ENCODE measurements around the gene SYTL3.

Gene SYTL3

DNA sequence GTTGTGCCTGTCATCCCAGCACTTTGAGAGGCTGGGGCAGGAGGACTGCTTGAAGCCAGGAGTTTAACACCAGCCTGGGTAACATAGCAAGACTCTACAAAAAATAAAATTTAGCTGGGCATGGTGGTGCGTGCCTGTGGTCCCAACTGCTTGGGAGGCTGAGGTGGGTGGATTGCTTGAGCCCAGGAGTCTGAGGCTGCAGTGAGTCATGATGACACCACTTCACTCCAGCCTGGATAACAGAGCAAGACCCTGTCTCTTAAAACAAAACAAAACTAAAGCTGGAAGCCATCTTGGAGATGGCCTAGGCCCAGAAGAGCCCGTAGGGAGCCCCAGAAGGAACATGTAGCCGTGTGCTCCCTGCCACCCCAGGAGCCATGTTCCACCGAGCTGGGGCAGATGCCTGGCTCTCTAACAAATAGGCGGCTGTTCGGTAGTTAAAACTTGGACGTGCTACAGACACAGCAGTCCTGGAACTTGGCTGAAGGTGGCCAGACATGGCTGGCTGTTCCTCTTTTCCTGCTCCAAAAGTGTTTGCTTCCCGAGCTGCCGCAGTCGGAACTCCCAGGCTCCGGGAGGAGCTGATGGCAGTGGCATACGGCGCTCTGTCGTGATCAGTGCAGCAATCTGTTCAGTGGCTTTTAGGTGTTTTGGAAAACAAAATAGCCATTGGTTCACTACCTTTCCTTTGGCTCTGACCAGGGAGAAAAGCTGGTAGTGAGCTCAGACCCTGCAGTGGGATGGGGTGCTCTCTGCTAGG lies 42.3 kb upstream of the SYTL3 start:
- Histone ChIP-seq H3K27me3 (ENCODE audit: insufficient read depth, low read length, poor library complexity, severe bottlenecking) (no peaks in the 10 kb centered on the region), H3K36me3 (ENCODE audit: insufficient read depth, low read length) (peaks cover 77% of the 10 kb centered on the region; the same call in 1 of the 2 replicates), H3K4me2 (ENCODE audit: low read depth, low read length, poor library complexity, severe bottlenecking) (no peak overlapping the region), H3K9me3 (ENCODE audit: insufficient read depth, low read depth, low read length) (no peaks in the 10 kb centered on the region), H3K79me2 (ENCODE audit: insufficient read depth, low read length) (no peaks in the 10 kb centered on the region), H2AFZ (ENCODE audit: low read length) (no peak overlapping the region), H3K4me3 (ENCODE audit: low read length, poor library complexity, severe bottlenecking) (no peak overlapping the region), H3K4me1 (ENCODE audit: insufficient read depth, low read length, poor library complexity, severe bottlenecking) (no peaks in the 10 kb centered on the region), H4K20me1 (ENCODE audit: insufficient read depth, low read length, poor library complexity, severe bottlenecking) (no peaks in the 10 kb centered on the region), H3K9me2 (replicated peaks; ENCODE audit: low read depth, low read length) (no peaks in the 10 kb centered on the region), H3F3A (ENCODE audit: low read depth) (no peaks in the 10 kb centered on the region), H3K9ac (ENCODE audit: low read depth, low read length, poor library complexity, severe bottlenecking) (no peak overlapping the region)
- TF ChIP-seq EZH2phosphoT487 (IDR thresholded peaks at IDR 0.05; ENCODE audit: borderline replicate concordance), result no peak
- TF ChIP-seq, protein P1, sequence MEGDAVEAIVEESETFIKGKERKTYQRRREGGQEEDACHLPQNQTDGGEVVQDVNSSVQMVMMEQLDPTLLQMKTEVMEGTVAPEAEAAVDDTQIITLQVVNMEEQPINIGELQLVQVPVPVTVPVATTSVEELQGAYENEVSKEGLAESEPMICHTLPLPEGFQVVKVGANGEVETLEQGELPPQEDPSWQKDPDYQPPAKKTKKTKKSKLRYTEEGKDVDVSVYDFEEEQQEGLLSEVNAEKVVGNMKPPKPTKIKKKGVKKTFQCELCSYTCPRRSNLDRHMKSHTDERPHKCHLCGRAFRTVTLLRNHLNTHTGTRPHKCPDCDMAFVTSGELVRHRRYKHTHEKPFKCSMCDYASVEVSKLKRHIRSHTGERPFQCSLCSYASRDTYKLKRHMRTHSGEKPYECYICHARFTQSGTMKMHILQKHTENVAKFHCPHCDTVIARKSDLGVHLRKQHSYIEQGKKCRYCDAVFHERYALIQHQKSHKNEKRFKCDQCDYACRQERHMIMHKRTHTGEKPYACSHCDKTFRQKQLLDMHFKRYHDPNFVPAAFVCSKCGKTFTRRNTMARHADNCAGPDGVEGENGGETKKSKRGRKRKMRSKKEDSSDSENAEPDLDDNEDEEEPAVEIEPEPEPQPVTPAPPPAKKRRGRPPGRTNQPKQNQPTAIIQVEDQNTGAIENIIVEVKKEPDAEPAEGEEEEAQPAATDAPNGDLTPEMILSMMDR (conservative IDR thresholded peaks at IDR 0.05; ENCODE audit: low read length), result no peak

DNA sequence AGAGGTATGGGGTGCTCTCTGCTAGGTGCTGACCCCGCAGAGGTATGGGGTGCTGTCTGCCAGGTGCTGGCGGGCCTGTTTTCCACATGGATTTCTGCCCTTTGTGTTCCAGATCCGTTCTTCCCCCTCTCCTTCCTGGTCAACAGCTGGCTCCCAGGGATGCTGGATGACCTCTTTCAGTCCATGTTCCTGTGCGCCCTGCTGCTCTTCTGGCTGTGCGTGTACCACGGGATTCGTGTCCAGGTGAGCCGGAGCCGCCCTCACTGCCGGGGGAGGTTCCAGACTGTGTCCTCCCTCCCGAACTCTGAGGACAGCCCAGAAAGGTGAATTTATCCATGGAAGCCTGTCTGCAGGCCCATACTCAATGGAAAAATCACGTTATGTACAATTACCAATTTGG lies 41.6 kb upstream of the SYTL3 start:
- Histone ChIP-seq H2AFZ (ENCODE audit: low read length) (no peak overlapping the region), H3K27me3 (ENCODE audit: insufficient read depth, low read length, poor library complexity, severe bottlenecking) (no peaks in the 10 kb centered on the region), H3K4me2 (ENCODE audit: low read depth, low read length, poor library complexity, severe bottlenecking) (no peak overlapping the region), H3K4me1 (ENCODE audit: insufficient read depth, low read length, poor library complexity, severe bottlenecking) (no peaks in the 10 kb centered on the region), H3K4me3 (ENCODE audit: low read length, poor library complexity, severe bottlenecking) (no peak overlapping the region), H3F3A (ENCODE audit: low read depth) (no peaks in the 10 kb centered on the region), H4K20me1 (ENCODE audit: insufficient read depth, low read length, poor library complexity, severe bottlenecking) (no peaks in the 10 kb centered on the region), H3K9me2 (replicated peaks; ENCODE audit: low read depth, low read length) (no peaks in the 10 kb centered on the region), H3K9ac (ENCODE audit: low read depth, low read length, poor library complexity, severe bottlenecking) (no peak overlapping the region), H3K36me3 (ENCODE audit: insufficient read depth, low read length) (peaks cover 77% of the 10 kb centered on the region; the same call in 1 of the 2 replicates), H3K79me2 (ENCODE audit: insufficient read depth, low read length) (no peaks in the 10 kb centered on the region), H3K9me3 (ENCODE audit: insufficient read depth, low read depth, low read length) (no peaks in the 10 kb centered on the region)
- TF ChIP-seq, protein P1 (conservative IDR thresholded peaks at IDR 0.05; ENCODE audit: low read length), result no peak
- TF ChIP-seq EZH2phosphoT487 (IDR thresholded peaks at IDR 0.05; ENCODE audit: borderline replicate concordance), result no peak

DNA sequence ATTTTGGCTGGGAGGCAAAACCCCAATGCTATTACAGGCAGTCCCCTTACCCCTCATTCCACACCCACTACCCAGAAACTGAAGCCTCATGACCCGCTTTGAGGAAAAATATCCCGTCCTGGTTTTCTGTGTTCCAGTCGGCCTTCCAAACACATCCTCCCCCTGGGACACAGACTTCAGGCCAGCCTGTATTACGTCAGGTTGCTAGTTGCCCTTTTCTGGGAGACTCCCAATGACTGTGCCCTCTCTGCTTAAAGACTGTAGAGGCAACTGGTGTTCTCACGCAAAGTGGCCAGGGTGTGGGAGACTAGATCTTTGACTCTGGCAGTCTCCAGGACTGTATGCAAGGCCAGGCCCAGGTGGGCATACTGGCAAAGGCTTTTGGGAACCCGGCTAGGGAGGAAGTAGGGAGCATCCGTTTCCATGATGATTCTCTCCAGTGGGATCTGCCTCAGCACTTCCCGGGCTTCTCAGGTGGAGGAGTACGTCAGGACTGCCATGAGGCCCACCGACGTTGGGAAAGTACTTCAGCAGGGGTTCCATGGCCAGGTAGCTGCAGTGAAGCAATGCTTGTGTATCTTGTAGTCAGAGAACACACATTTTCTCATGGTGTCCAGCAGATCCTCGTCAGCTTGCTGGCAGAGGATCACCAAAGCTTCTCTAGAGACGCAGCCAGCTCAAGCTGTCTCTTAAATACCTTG lies 40.2 kb upstream of the SYTL3 start:
- H3K27me3 ChIP-seq (ENCODE audit: insufficient read depth, low read length, poor library complexity, severe bottlenecking), result no peaks in the 10 kb centered on the region
- H3K9ac ChIP-seq (ENCODE audit: low read depth, low read length, poor library complexity, severe bottlenecking), result no peak overlapping the region
- H3K36me3 ChIP-seq (ENCODE audit: insufficient read depth, low read length), result peaks cover 72% of the 10 kb centered on the region; the same call in 1 of the 2 replicates
- H3K4me1 ChIP-seq (ENCODE audit: insufficient read depth, low read length, poor library complexity, severe bottlenecking), result no peaks in the 10 kb centered on the region
- no peak overlapping the region for H2AFZ ChIP-seq (ENCODE audit: low read length)
- H4K20me1 ChIP-seq (ENCODE audit: insufficient read depth, low read length, poor library complexity, severe bottlenecking), result no peaks in the 10 kb centered on the region
- no peaks in the 10 kb centered on the region for H3K79me2 ChIP-seq (ENCODE audit: insufficient read depth, low read length)
- H3F3A ChIP-seq (ENCODE audit: low read depth), result no peaks in the 10 kb centered on the region
- no peaks in the 10 kb centered on the region for H3K9me3 ChIP-seq (ENCODE audit: insufficient read depth, low read depth, low read length)
- H3K4me2 ChIP-seq (ENCODE audit: low read depth, low read length, poor library complexity, severe bottlenecking), result no peak overlapping the region
- no peak overlapping the region for H3K4me3 ChIP-seq (ENCODE audit: low read length, poor library complexity, severe bottlenecking)
- no peaks in the 10 kb centered on the region for H3K9me2 ChIP-seq (replicated peaks; ENCODE audit: low read depth, low read length)
- TF ChIP-seq, protein P1 (conservative IDR thresholded peaks at IDR 0.05; ENCODE audit: low read length), result no peak
- no peak for TF ChIP-seq EZH2phosphoT487 (IDR thresholded peaks at IDR 0.05; ENCODE audit: borderline replicate concordance)
